ENCODE results near the gene AUTS2. TPM values are rescaled to one million over a fixed set of nuclear protein-coding genes. Genes with fewer than 3 reads are reported as not detected.
A peak's percentile ranks its signal among the peaks of the same experiment; 100 is the strongest.

Gene AUTS2
- polyA plus RNA-seq, 1 donor: 110 TPM

- DNase-seq: no peak
Observed at GRCh38 chr7:70307544-70308106, 709.4 kb downstream of the AUTS2 start.

GRCh38 chr7:70312336-70312735 lies 714.1 kb downstream of the AUTS2 start:
- DNase-seq: no peak

GRCh38 chr7:70313271-70313670 lies 715.0 kb downstream of the AUTS2 start:
- DNase-seq: peak; percentile 46

- peak; percentile 17 for DNase-seq
Observed at GRCh38 chr7:70313687-70314086, 715.4 kb downstream of the AUTS2 start.

GRCh38 chr7:70314221-70314620 lies 715.9 kb downstream of the AUTS2 start:
- no peak for DNase-seq

- DNase-seq: no peak
Observed at GRCh38 chr7:70316745-70317144, 718.5 kb downstream of the AUTS2 start.

- DNase-seq: no peak
Observed at GRCh38 chr7:70317356-70317755, 719.1 kb downstream of the AUTS2 start.

- no peak for DNase-seq
Observed at GRCh38 chr7:70318511-70318910, 720.2 kb downstream of the AUTS2 start.

GRCh38 chr7:70319057-70319456 lies 720.8 kb downstream of the AUTS2 start:
- no peak for DNase-seq

GRCh38 chr7:70321016-70321590 lies 722.8 kb downstream of the AUTS2 start:
- no peak for DNase-seq

GRCh38 chr7:70322856-70323255 lies 724.6 kb downstream of the AUTS2 start:
- no peak for DNase-seq

GRCh38 chr7:70325509-70326101 lies 727.3 kb downstream of the AUTS2 start:
- no peak for DNase-seq

GRCh38 chr7:70334295-70334694 lies 736.0 kb downstream of the AUTS2 start:
- DNase-seq: no peak

- no peak for DNase-seq
Observed at GRCh38 chr7:70334871-70335270, 736.6 kb downstream of the AUTS2 start.

GRCh38 chr7:70336536-70336935 lies 738.3 kb downstream of the AUTS2 start:
- no peak for DNase-seq

GRCh38 chr7:70338015-70338414 lies 739.7 kb downstream of the AUTS2 start:
- no peak for DNase-seq

GRCh38 chr7:70340236-70340635 lies 742.0 kb downstream of the AUTS2 start:
- DNase-seq: no peak

- no peak for DNase-seq
Observed at GRCh38 chr7:70341446-70341845, 743.2 kb downstream of the AUTS2 start.

GRCh38 chr7:70343519-70343918 lies 745.2 kb downstream of the AUTS2 start:
- DNase-seq: no peak

- DNase-seq: no peak
Observed at GRCh38 chr7:70344726-70345125, 746.5 kb downstream of the AUTS2 start.

- no peak for DNase-seq
Observed at GRCh38 chr7:70346844-70347462, 748.7 kb downstream of the AUTS2 start.

GRCh38 chr7:70347463-70348254 lies 749.4 kb downstream of the AUTS2 start:
- no peak for DNase-seq

- DNase-seq: no peak
Observed at GRCh38 chr7:70349031-70349430, 750.8 kb downstream of the AUTS2 start.

Data from left kidney (tissue), 2 donors.